ENCODE results near the gene CCDC148. TPM values are rescaled to one million over a fixed set of nuclear protein-coding genes. Genes with fewer than 3 reads are reported as not detected.
A peak's percentile ranks its signal among the peaks of the same experiment; 100 is the strongest.

The CCDC148 gene
- total RNA-seq, 1 experiment from 2014 or later, result 2.1 TPM

GRCh38 chr2:158460632-158461297 is 4.2 kb upstream of the CCDC148 start:
- Mint-ChIP-seq H3K4me1 (peaks cover 57% of the 10 kb centered on the region), H3K9me3 (no peaks in the 10 kb centered on the region), H3K27me3 (ENCODE audit: low read depth) (no peaks in the 10 kb centered on the region), H3K4me3 (peak overlapping the region; percentile 46), H3K27ac (no peak overlapping the region), H3K36me3 (no peaks in the 10 kb centered on the region)
- ATAC-seq (no peak), DNase-seq (ENCODE audit: low spot score) (no peak)
- CTCF ChIA-PET, result no interaction called here
- TF ChIP-seq GTF2I (CRISPR knock-in tag; conservative IDR thresholded peaks at IDR 0.05), result no peak
- TF ChIP-seq CBFB (CRISPR knock-in tag; IDR thresholded peaks at IDR 0.05; ENCODE audit: low read depth), result no peak
- TF ChIP-seq NFE2L1 (CRISPR knock-in tag; IDR thresholded peaks at IDR 0.05), result no peak
- no peak for TF ChIP-seq ATF3 (CRISPR knock-in tag; conservative IDR thresholded peaks at IDR 0.05)
- TF ChIP-seq ZNF138 (CRISPR knock-in tag; conservative IDR thresholded peaks at IDR 0.05), result no peak
- TF ChIP-seq ZNF532 (CRISPR knock-in tag; IDR thresholded peaks at IDR 0.05; ENCODE audit: borderline replicate concordance), result no peak
- POLR2A ChIA-PET, result no interaction called here

- CTCF ChIA-PET, result interaction anchor here (1.5 to 2.0 kb wide), 3 partner anchors 265 to 286 kb away, joined by 4 to 7 read pairs (median 7); no protein-coding TSS in a partner anchor
- DNase-seq (ENCODE audit: low spot score), result no peak
- ATAC-seq, result no peak
- Mint-ChIP-seq H3K4me3 (peak overlapping the region; percentile 94), H3K36me3 (no peaks in the 10 kb centered on the region), H3K9me3 (no peaks in the 10 kb centered on the region), H3K4me1 (peaks cover 55% of the 10 kb centered on the region), H3K27ac (no peak overlapping the region), H3K27me3 (ENCODE audit: low read depth) (no peaks in the 10 kb centered on the region)
- POLR2A ChIA-PET, result no interaction called here
- no peak for TF ChIP-seq AR (CRISPR knock-in tag; IDR thresholded peaks at IDR 0.05)
- 0 out of 2 replicates have a peak, but pooled peaks have one; percentile 31 for TF ChIP-seq GABPB1 (CRISPR knock-in tag; IDR thresholded peaks at IDR 0.05)
These were observed 2.8 kb upstream of the CCDC148 start for GRCh38 chr2:158459161-158460003.

- Mint-ChIP-seq H3K4me1 (peaks cover 57% of the 10 kb centered on the region), H3K9me3 (no peaks in the 10 kb centered on the region), H3K36me3 (no peaks in the 10 kb centered on the region), H3K27me3 (ENCODE audit: low read depth) (no peaks in the 10 kb centered on the region), H3K27ac (peak overlapping the region; percentile 95), H3K4me3 (peak overlapping the region; percentile 94)
- ATAC-seq (no peak), DNase-seq (ENCODE audit: low spot score) (no peak)
- TF ChIP-seq ZBTB43 (CRISPR knock-in tag; IDR thresholded peaks at IDR 0.05), result no peak
- TF ChIP-seq FOXP4 (CRISPR knock-in tag; IDR thresholded peaks at IDR 0.05), result no peak
- no peak for TF ChIP-seq NR1H2 (CRISPR knock-in tag; IDR thresholded peaks at IDR 0.05)
- TF ChIP-seq SP1 (CRISPR knock-in tag; conservative IDR thresholded peaks at IDR 0.05), result no peak
- ChIA-PET CTCF (interaction anchor here (0.9 to 2.0 kb wide), 8 partner anchors 32 to 295 kb away, joined by 3 to 7 read pairs (median 4); no protein-coding TSS in a partner anchor), POLR2A (interaction anchor here (0.5 to 2.5 kb wide), 8 partner anchors 16 to 829 kb away, joined by 3 to 6 read pairs (median 3); no protein-coding TSS in a partner anchor)
These were observed 2.0 kb upstream of the CCDC148 start for GRCh38 chr2:158458617-158458920.
